Measurements from ENCODE around the gene CDR2.

The CDR2 gene

DNA sequence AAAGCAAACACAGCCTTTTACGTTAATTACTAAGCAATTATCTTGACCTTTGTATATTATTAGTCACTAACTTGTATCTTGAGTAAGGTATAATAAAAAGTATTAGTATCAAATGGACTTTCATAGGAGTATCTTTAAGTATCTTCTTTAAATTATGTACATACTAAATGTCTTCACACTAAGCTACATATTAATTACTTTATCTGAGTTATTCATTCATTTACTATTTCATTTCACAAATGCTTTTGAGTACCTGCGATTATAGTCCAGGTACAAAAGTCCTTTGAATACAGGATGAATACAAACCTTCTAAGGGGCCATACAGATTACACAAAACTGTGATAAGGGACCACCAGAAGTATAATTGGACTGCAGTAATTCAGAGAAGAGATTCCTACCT lies 33.1 kb upstream of the CDR2 start:
- TF ChIP-seq, protein P1, sequence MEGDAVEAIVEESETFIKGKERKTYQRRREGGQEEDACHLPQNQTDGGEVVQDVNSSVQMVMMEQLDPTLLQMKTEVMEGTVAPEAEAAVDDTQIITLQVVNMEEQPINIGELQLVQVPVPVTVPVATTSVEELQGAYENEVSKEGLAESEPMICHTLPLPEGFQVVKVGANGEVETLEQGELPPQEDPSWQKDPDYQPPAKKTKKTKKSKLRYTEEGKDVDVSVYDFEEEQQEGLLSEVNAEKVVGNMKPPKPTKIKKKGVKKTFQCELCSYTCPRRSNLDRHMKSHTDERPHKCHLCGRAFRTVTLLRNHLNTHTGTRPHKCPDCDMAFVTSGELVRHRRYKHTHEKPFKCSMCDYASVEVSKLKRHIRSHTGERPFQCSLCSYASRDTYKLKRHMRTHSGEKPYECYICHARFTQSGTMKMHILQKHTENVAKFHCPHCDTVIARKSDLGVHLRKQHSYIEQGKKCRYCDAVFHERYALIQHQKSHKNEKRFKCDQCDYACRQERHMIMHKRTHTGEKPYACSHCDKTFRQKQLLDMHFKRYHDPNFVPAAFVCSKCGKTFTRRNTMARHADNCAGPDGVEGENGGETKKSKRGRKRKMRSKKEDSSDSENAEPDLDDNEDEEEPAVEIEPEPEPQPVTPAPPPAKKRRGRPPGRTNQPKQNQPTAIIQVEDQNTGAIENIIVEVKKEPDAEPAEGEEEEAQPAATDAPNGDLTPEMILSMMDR (conservative IDR thresholded peaks at IDR 0.05; ENCODE audit: low read depth, low read length), result no peak
- Histone ChIP-seq H4K20me1 (ENCODE audit: insufficient read depth) (no peaks in the 10 kb centered on the region), H3K4me3 (IDR thresholded peaks at IDR 0.05; ENCODE audit: insufficient read depth, low read depth, low read length) (no peak overlapping the region), H2AFZ (ENCODE audit: low read depth) (no peak overlapping the region), H3K79me2 (ENCODE audit: insufficient read depth, low read depth) (no peaks in the 10 kb centered on the region), H3K4me1 (ENCODE audit: low read depth, poor library complexity, severe bottlenecking) (no peaks in the 10 kb centered on the region), H3K36me3 (ENCODE audit: insufficient read depth) (no peaks in the 10 kb centered on the region), H3K27ac (no peak overlapping the region), H3K9ac (no peak overlapping the region), H3K4me2 (no peak overlapping the region), H3K27me3 (ENCODE audit: insufficient read depth, low read depth) (no peaks in the 10 kb centered on the region)

- no peak overlapping the region for H2AFZ ChIP-seq (ENCODE audit: low read depth)
- H3K27ac ChIP-seq, result no peak overlapping the region
Measured at GRCh38 chr16:22402191-22402590, 27.8 kb upstream of the CDR2 start.

GRCh38 chr16:22400900-22401299 lies 26.5 kb upstream of the CDR2 start:
- no peaks in the 10 kb centered on the region for H3K79me2 ChIP-seq (ENCODE audit: insufficient read depth, low read depth)
- TF ChIP-seq, protein P1 (conservative IDR thresholded peaks at IDR 0.05; ENCODE audit: low read depth, low read length), result no peak
- no peak overlapping the region for H3K9ac ChIP-seq

More at GRCh38 chr16:22402191-22402590, 27.8 kb upstream of the CDR2 start:
- Histone ChIP-seq H4K20me1 (ENCODE audit: insufficient read depth) (no peaks in the 10 kb centered on the region), H3K36me3 (ENCODE audit: insufficient read depth) (no peaks in the 10 kb centered on the region), H3K4me2 (no peak overlapping the region), H3K27me3 (ENCODE audit: insufficient read depth, low read depth) (no peaks in the 10 kb centered on the region), H3K4me3 (IDR thresholded peaks at IDR 0.05; ENCODE audit: insufficient read depth, low read depth, low read length) (no peak overlapping the region), H3K4me1 (ENCODE audit: low read depth, poor library complexity, severe bottlenecking) (no peaks in the 10 kb centered on the region), H3K9ac (no peak overlapping the region), H3K79me2 (ENCODE audit: insufficient read depth, low read depth) (no peaks in the 10 kb centered on the region)
- TF ChIP-seq, protein P1 (conservative IDR thresholded peaks at IDR 0.05; ENCODE audit: low read depth, low read length), result no peak

GRCh38 chr16:22397931-22398330 lies 23.5 kb upstream of the CDR2 start:
- TF ChIP-seq, protein P1 (conservative IDR thresholded peaks at IDR 0.05; ENCODE audit: low read depth, low read length), result no peak
- Histone ChIP-seq H3K4me2 (no peak overlapping the region), H3K4me3 (IDR thresholded peaks at IDR 0.05; ENCODE audit: insufficient read depth, low read depth, low read length) (no peak overlapping the region), H3K4me1 (ENCODE audit: low read depth, poor library complexity, severe bottlenecking) (no peaks in the 10 kb centered on the region), H4K20me1 (ENCODE audit: insufficient read depth) (no peaks in the 10 kb centered on the region), H3K36me3 (ENCODE audit: insufficient read depth) (no peaks in the 10 kb centered on the region), H3K27ac (no peak overlapping the region), H3K27me3 (ENCODE audit: insufficient read depth, low read depth) (no peaks in the 10 kb centered on the region), H3K9ac (no peak overlapping the region), H3K79me2 (ENCODE audit: insufficient read depth, low read depth) (no peaks in the 10 kb centered on the region), H2AFZ (ENCODE audit: low read depth) (no peak overlapping the region)

More at GRCh38 chr16:22400900-22401299, 26.5 kb upstream of the CDR2 start:
- H2AFZ ChIP-seq (ENCODE audit: low read depth), result no peak overlapping the region
- H3K27me3 ChIP-seq (ENCODE audit: insufficient read depth, low read depth), result no peaks in the 10 kb centered on the region
- H3K4me3 ChIP-seq (IDR thresholded peaks at IDR 0.05; ENCODE audit: insufficient read depth, low read depth, low read length), result no peak overlapping the region
- H3K36me3 ChIP-seq (ENCODE audit: insufficient read depth), result no peaks in the 10 kb centered on the region
- H4K20me1 ChIP-seq (ENCODE audit: insufficient read depth), result no peaks in the 10 kb centered on the region
- no peak overlapping the region for H3K27ac ChIP-seq
- H3K4me2 ChIP-seq, result no peak overlapping the region
- no peaks in the 10 kb centered on the region for H3K4me1 ChIP-seq (ENCODE audit: low read depth, poor library complexity, severe bottlenecking)

Measured in KMS-11 (cell line).